ENCODE results near the gene ABLIM2. TPM values are rescaled to one million over a fixed set of nuclear protein-coding genes. Genes with fewer than 3 reads are reported as not detected.

ABLIM2 gene
- total RNA-seq, 4 donors from 2014 or later: 4.2 to 28.5 (median 8.7) TPM

- no peak overlapping the region for H3K4me3 ChIP-seq
- no peak for TF ChIP-seq EP300 (IDR thresholded peaks at IDR 0.05)
- no peak for TF ChIP-seq POLR2AphosphoS5 (IDR thresholded peaks at IDR 0.05)
- H3K36me3 ChIP-seq: no peaks in the 10 kb centered on the region
- DNase-seq (ENCODE audit: extremely low spot score): no peak
- intact Hi-C loops (cut with DNase I): no loop called here
- no peaks in the 10 kb centered on the region for H3K27me3 ChIP-seq
- H3K27ac ChIP-seq (replicated peaks in 1 of 4): peak overlapping the region; percentile 80 to 87 (median 86)
- no peaks in the 10 kb centered on the region for H3K9me3 ChIP-seq
- H3K4me1 ChIP-seq: peaks cover 22 to 61% (median 60%) of the 10 kb centered on the region in 4 donors
- WGBS: 74% methylated on average over 5 of the region's 11 CpGs
These were observed 198.4 kb downstream of the ABLIM2 start for GRCh38 chr4:7960017-7960789.

- TF ChIP-seq EP300 (IDR thresholded peaks at IDR 0.05): no peak
- peak in 1 of 3 experiments; percentile 26 for TF ChIP-seq CTCF (IDR thresholded peaks at IDR 0.05)
- intact Hi-C loops (cut with DNase I): no loop called here
- no peak for DNase-seq (ENCODE audit: extremely low spot score)
- Histone ChIP-seq H3K4me3 (no peak overlapping the region), H3K27ac (replicated peaks in 1 of 4) (peak overlapping the region; percentile 80 to 87 (median 86)), H3K9me3 (no peaks in the 10 kb centered on the region), H3K27me3 (no peaks in the 10 kb centered on the region), H3K4me1 (peaks cover 18 to 58% (median 51%) of the 10 kb centered on the region in 4 donors), H3K36me3 (no peaks in the 10 kb centered on the region)
- WGBS: 59% methylated on average over 7 of the region's 7 CpGs
These were observed 199.5 kb downstream of the ABLIM2 start for GRCh38 chr4:7959078-7959477.

GRCh38 chr4:7956934-7957656 is 201.5 kb downstream of the ABLIM2 start:
- DNase-seq (ENCODE audit: extremely low spot score): no peak
- Histone ChIP-seq H3K9me3 (no peaks in the 10 kb centered on the region), H3K4me3 (no peak overlapping the region), H3K36me3 (no peaks in the 10 kb centered on the region), H3K27ac (replicated peaks in 1 of 4) (peak overlapping the region in 3 of 4 donors; percentile 10 to 62 (median 50)), H3K4me1 (peaks cover 18 to 58% (median 51%) of the 10 kb centered on the region in 4 donors), H3K27me3 (no peaks in the 10 kb centered on the region)
- intact Hi-C loops (cut with DNase I): no loop called here
- TF ChIP-seq CTCF (IDR thresholded peaks at IDR 0.05) (no peak), EP300 (IDR thresholded peaks at IDR 0.05) (no peak), POLR2AphosphoS5 (IDR thresholded peaks at IDR 0.05) (no peak), POLR2A (IDR thresholded peaks at IDR 0.05; ENCODE audit: low read depth) (no peak)
- WGBS: 76% methylated on average over 11 of the region's 11 CpGs

GRCh38 chr4:7956270-7956808 is 202.3 kb downstream of the ABLIM2 start:
- TF ChIP-seq POLR2AphosphoS5 (IDR thresholded peaks at IDR 0.05) (peak; percentile 52 to 67), POLR2A (IDR thresholded peaks at IDR 0.05; ENCODE audit: low read depth) (no peak), CTCF (IDR thresholded peaks at IDR 0.05) (no peak), EP300 (IDR thresholded peaks at IDR 0.05) (no peak)
- DNase-seq (ENCODE audit: extremely low spot score): no peak
- Histone ChIP-seq H3K27me3 (no peaks in the 10 kb centered on the region), H3K4me3 (no peak overlapping the region), H3K27ac (replicated peaks in 1 of 4) (peak overlapping the region in 3 of 4 donors; percentile 34 to 62 (median 50)), H3K36me3 (no peaks in the 10 kb centered on the region), H3K4me1 (peaks cover 15 to 51% (median 44%) of the 10 kb centered on the region in 4 donors), H3K9me3 (no peaks in the 10 kb centered on the region)
- 82% methylated on average over 7 of the region's 8 CpGs for WGBS
- intact Hi-C loops (cut with DNase I): no loop called here

GRCh38 chr4:7955393-7955792 is 203.2 kb downstream of the ABLIM2 start:
- intact Hi-C loops (cut with DNase I): no loop called here
- no peak for DNase-seq (ENCODE audit: extremely low spot score)
- Histone ChIP-seq H3K9me3 (no peaks in the 10 kb centered on the region), H3K4me1 (peaks cover 8 to 41% (median 35%) of the 10 kb centered on the region in 4 donors), H3K27ac (replicated peaks in 1 of 4) (peak overlapping the region; percentile 29 to 62 (median 42)), H3K36me3 (no peaks in the 10 kb centered on the region), H3K4me3 (no peak overlapping the region), H3K27me3 (no peaks in the 10 kb centered on the region)
- 55% methylated on average over 4 of the region's 4 CpGs for WGBS
- no peak for TF ChIP-seq POLR2AphosphoS5 (IDR thresholded peaks at IDR 0.05)
- TF ChIP-seq CTCF (IDR thresholded peaks at IDR 0.05): no peak
- no peak for TF ChIP-seq POLR2A (IDR thresholded peaks at IDR 0.05; ENCODE audit: low read depth)
